Upper lobe of left lung (tissue), 6 donors: ENCODE data around the gene GGT7. TPM values are rescaled to one million over a fixed set of nuclear protein-coding genes. Genes with fewer than 3 reads are reported as not detected.

ENCODE experiments used
- ATAC-seq, 2 donors: fragments of 200-7000 bp; cut with Tn5 transposase; one replicate each; pipeline ENCODE4 v1.9.1; 2022; ENCODE audit warnings: mild to moderate bottlenecking in 2 of 2, moderate library complexity in 2 of 2; ENCODE audit not compliant: low FRiP score in 2 of 2
- DNase-seq, 2 donors: peaks; one replicate each; pipeline ENCODE4 v3.0.0-alpha.2; 2019 to 2020
- H3K27ac ChIP-seq, 4 donors: fragments of 200-600 bp; sonication (generic); one replicate each; pipeline ENCODE4 v1.5.1; 2016 to 2019
- H3K27me3 ChIP-seq, 4 donors: fragments of 200-600 bp; sonication (generic); one replicate each; pipeline ENCODE4 v1.5.1; 2017 to 2019
- H3K36me3 ChIP-seq, 4 donors: fragments of 200-600 bp; sonication (generic); one replicate each; pipeline ENCODE4 v1.5.1; 2016 to 2019
- H3K4me1 ChIP-seq, 4 donors: fragments of 200-600 bp; sonication (generic); one replicate each; pipeline ENCODE4 v1.5.1; 2018 to 2019
- H3K4me3 ChIP-seq, 4 donors: fragments of 200-600 bp; sonication (generic); one replicate each; pipeline ENCODE4 v1.5.1; 2017 to 2019; ENCODE audit warnings: mild to moderate bottlenecking in 2 of 4, moderate library complexity in 1 of 4
- H3K9me3 ChIP-seq, 4 donors: fragments of 200-600 bp; sonication (generic); one replicate each; pipeline ENCODE4 v1.5.1; 2018 to 2019
- EP300 ChIP-seq, 4 donors: sonication (generic); formaldehyde crosslinking; IDR thresholded peaks; one replicate each; pipeline ENCODE4 v1.5.1; 2017; ENCODE audit warnings: antibody characterized with exemption in 4 of 4, control low read depth in 2 of 4
- POLR2A ChIP-seq, 4 donors: fragments of 450-650 bp; IDR thresholded peaks; one replicate each; pipeline ENCODE4 v1.5.1; 2016 to 2017; ENCODE audit warnings: antibody characterized with exemption in 4 of 4, mild to moderate bottlenecking in 2 of 4
- POLR2AphosphoS5 ChIP-seq, 2 donors: sonication (generic); formaldehyde crosslinking; IDR thresholded peaks; one replicate each; pipeline ENCODE4 v1.5.1; 2017; ENCODE audit warnings: antibody characterized with exemption in 2 of 2
- WGBS, 2 donors: methylation state at CpG; one replicate each; pipeline ENCODE4 v1.1.5; 2017 to 2018; 5-methylcytosine and 5-hydroxymethylcytosine counted together
- total RNA-seq, 6 donors: library from RNA; depleted of rRNA in 4 of 6; stranded (reverse); fragments of >200 nt in 4 of 6; gene quantifications; one replicate each; pipeline versions ENCODE4 v1.1.0 to v1.2.1, GENCODE V29; 2016 to 2021
- TF ChIP-seq, protein P1 (sequence below), 6 experiments: fragments of 450-650 bp in 4 of 6; fragments of 200-600 bp in 2 of 6; sonication (generic) in 2 of 6; IDR thresholded peaks; one replicate each; pipeline ENCODE4 v1.5.1; 2016 to 2019; ENCODE audit warnings: antibody characterized with exemption in 6 of 6
- donor health status: DM: no; HTN: no; CAD: no; lungs with moderate emphysema.
- donor health status: DM: no; HTN: yes; CAD: no; lungs with severe emphysema.

GGT7 gene
- total RNA-seq, 6 donors from 2014 or later = 12.9 to 49.2 (median 25.1) TPM

DNA sequence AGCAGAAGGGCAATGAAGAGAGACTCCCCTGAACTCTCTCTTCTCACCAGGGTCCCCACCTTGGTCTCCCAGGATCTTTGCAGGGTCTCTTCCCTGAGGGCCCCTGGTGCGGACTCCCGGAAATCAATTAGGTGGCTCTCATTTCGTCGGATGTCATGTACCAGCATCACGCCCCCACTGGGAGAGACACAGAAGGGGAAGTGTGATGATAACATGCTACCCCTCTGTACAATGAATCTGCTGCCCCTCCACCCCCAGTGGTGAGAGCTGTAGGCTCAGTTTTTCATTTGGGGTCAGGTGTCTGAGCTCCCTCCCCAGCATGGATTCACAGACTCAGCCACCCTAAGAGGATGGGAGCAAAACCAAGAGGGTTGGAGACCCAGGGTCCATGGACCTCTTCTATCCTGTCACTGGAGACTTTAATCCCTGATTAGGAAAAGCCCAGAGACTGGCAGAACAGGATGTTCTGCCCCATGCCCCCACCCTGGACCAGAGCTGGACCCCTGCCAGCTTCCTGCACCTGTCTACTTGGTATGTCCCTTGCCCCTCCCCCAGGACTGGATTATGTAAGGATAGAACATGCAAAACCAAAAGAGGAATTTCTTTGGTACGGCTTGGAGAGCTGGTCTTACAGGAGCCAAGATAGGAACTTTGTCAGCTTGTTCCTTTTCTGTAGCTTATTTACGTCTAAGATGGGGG lies 11.1 kb downstream of the GGT7 start:
- Histone ChIP-seq H3K27ac (no peak overlapping the region), H3K36me3 (peaks cover 0 to 19% (median 4%) of the 10 kb centered on the region in 4 donors), H3K4me3 (no peak overlapping the region), H3K4me1 (peaks cover 0 to 7% (median 2%) of the 10 kb centered on the region in 4 donors), H3K27me3 (no peaks in the 10 kb centered on the region), H3K9me3 (no peaks in the 10 kb centered on the region)
- DNase-seq (peak in 1 of 2 donors; percentile 74), ATAC-seq (no peak)
- TF ChIP-seq POLR2AphosphoS5 (IDR thresholded peaks at IDR 0.05) = no peak
- no peak for TF ChIP-seq EP300 (IDR thresholded peaks at IDR 0.05)
- TF ChIP-seq POLR2A (IDR thresholded peaks at IDR 0.05) = no peak
- TF ChIP-seq, protein P1, sequence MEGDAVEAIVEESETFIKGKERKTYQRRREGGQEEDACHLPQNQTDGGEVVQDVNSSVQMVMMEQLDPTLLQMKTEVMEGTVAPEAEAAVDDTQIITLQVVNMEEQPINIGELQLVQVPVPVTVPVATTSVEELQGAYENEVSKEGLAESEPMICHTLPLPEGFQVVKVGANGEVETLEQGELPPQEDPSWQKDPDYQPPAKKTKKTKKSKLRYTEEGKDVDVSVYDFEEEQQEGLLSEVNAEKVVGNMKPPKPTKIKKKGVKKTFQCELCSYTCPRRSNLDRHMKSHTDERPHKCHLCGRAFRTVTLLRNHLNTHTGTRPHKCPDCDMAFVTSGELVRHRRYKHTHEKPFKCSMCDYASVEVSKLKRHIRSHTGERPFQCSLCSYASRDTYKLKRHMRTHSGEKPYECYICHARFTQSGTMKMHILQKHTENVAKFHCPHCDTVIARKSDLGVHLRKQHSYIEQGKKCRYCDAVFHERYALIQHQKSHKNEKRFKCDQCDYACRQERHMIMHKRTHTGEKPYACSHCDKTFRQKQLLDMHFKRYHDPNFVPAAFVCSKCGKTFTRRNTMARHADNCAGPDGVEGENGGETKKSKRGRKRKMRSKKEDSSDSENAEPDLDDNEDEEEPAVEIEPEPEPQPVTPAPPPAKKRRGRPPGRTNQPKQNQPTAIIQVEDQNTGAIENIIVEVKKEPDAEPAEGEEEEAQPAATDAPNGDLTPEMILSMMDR (IDR thresholded peaks at IDR 0.05) = no peak
- WGBS, 2 donors = 63 to 90% methylated on average over 7 of the region's 7 CpGs

DNA sequence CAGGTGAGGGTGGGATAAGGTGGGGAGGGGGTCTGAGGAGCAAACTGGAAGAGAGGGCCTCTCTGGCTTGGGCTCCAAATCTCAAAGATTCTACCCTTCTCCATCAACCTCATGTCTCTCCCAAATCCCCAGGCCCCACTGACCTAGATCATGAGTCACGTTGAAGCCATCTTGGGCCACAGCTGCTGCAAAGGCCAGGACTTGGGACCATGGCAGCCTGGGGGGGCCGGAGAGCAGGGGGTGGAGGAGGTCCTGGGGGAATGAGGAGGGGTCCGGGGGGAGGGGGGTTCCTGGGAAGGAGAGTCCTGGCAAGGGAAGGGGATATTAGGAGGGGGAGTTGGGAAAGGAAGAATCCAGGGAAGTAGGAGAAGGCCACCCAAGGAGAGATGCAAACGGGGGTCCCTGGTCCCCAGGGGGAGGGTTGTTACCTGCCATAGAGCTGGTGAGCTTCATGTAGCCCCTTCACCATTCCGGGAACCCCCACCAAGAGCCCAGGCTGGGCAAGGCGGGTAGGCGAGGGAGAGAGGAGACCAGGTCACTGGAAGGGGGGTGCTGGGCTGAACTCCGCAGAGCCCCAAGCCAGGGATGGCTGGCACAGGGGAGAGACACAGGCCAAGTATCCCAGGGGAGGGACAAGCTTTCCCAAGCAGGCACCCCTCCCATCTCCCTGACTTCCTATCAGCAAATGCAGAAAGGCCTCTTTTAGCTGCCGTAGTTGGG lies 12.7 kb downstream of the GGT7 start:
- WGBS, 2 donors = 85 to 88% methylated on average over 8 of the region's 9 CpGs
- Histone ChIP-seq H3K9me3 (no peaks in the 10 kb centered on the region), H3K27ac (no peak overlapping the region), H3K36me3 (peaks cover 0 to 22% (median 6%) of the 10 kb centered on the region in 4 donors), H3K4me3 (no peak overlapping the region), H3K27me3 (no peaks in the 10 kb centered on the region), H3K4me1 (peaks cover 0 to 7% (median 2%) of the 10 kb centered on the region in 4 donors)
- ATAC-seq = no peak
- DNase-seq = no peak
- TF ChIP-seq EP300 (IDR thresholded peaks at IDR 0.05) (no peak), POLR2AphosphoS5 (IDR thresholded peaks at IDR 0.05) (no peak)

DNA sequence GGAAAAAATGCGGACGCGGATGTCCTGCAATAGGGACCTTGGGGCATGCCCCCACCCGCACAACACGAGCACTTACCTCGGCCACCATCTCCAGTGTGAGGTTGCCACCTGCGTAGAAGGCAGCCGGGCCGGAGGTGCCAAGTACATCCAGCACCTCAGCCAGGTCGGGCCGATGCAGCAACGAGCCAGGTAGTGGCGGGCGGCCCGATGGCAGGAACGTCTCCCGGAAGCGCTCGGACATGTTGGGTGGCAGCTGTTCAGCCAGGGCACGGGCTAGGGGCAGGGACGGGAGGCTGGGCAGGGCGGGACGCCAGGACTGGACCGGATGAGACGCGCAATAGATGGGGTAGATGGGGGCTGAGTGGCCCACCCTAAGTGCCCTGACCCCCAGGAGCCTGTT lies 13.3 kb downstream of the GGT7 start:
- Histone ChIP-seq H3K27me3 (no peaks in the 10 kb centered on the region), H3K9me3 (no peaks in the 10 kb centered on the region), H3K36me3 (peaks cover 0 to 28% (median 7%) of the 10 kb centered on the region in 4 donors), H3K4me3 (no peak overlapping the region), H3K27ac (no peak overlapping the region), H3K4me1 (peaks cover 0 to 7% (median 2%) of the 10 kb centered on the region in 4 donors)
- DNase-seq = peak in 1 of 2 donors; percentile 83
- no peak for TF ChIP-seq POLR2A (IDR thresholded peaks at IDR 0.05)
- TF ChIP-seq POLR2AphosphoS5 (IDR thresholded peaks at IDR 0.05) = no peak
- TF ChIP-seq, protein P1 (IDR thresholded peaks at IDR 0.05) = no peak
- no peak for TF ChIP-seq EP300 (IDR thresholded peaks at IDR 0.05)
- peak in 1 of 2 donors; percentile 44 for ATAC-seq
- WGBS, 2 donors = 94 to 95% methylated on average over 26 of the region's 26 CpGs

DNA sequence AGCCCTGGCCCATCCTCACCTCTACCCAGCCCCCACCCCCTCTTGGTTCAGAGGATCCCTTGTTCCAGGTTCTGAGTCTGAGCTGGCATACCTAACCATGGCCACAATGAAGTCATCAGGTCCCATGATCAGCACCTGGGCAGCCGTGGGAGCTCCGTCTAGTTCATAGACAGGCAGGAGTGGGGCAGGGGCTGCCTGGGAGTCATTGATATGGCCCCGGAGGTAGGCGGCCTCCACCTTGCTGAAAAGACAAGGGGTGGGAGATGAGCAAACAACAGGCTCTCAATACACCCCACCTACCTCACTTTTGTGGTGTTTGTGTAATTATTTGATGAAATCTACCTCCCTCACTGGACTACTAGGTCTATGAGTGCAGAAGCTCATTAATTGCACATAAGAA lies 20.4 kb downstream of the GGT7 start:
- ATAC-seq (no peak), DNase-seq (no peak)
- Histone ChIP-seq H3K27me3 (no peaks in the 10 kb centered on the region), H3K9me3 (no peaks in the 10 kb centered on the region), H3K4me1 (no peaks in the 10 kb centered on the region), H3K27ac (no peak overlapping the region), H3K36me3 (peaks cover 8 to 46% (median 27%) of the 10 kb centered on the region in 4 donors), H3K4me3 (no peak overlapping the region)
- no peak for TF ChIP-seq POLR2AphosphoS5 (IDR thresholded peaks at IDR 0.05)
- TF ChIP-seq, protein P1 (IDR thresholded peaks at IDR 0.05) = no peak
- TF ChIP-seq POLR2A (IDR thresholded peaks at IDR 0.05) = no peak
- no peak for TF ChIP-seq EP300 (IDR thresholded peaks at IDR 0.05)
- WGBS, 2 donors = 60 to 87% methylated on average over 1 to 4 of the region's 4 CpGs

DNA sequence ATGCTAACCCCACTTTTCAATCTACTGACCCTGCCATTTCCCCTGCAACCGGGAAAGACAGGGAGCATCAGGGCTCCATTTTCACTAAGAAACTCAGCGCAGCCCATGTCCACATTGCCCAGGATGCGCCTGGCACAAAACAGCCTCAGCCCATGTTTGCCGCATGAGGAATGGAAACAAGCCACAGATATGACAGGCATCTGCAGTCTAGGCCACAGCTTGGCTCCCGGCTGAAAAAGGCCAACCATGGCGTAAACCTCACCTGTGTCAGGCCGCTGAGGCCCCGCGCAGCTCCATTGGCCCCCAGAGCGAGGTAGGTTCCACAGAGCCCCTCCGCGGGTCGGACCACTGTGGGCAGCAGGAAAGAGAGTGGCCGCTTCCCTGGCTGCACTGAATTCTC lies 21.7 kb downstream of the GGT7 start:
- WGBS, 2 donors = 95 to 99% methylated on average over 14 of the region's 14 CpGs
- H3K27me3 ChIP-seq = no peaks in the 10 kb centered on the region
- no peaks in the 10 kb centered on the region for H3K4me1 ChIP-seq
- peaks cover 8 to 39% (median 23%) of the 10 kb centered on the region in 4 donors for H3K36me3 ChIP-seq
- TF ChIP-seq EP300 (IDR thresholded peaks at IDR 0.05) (no peak), POLR2AphosphoS5 (IDR thresholded peaks at IDR 0.05) (no peak), POLR2A (IDR thresholded peaks at IDR 0.05) (no peak)
- TF ChIP-seq, protein P1 (IDR thresholded peaks at IDR 0.05) = no peak
- no peak overlapping the region for H3K27ac ChIP-seq
- no peak for ATAC-seq
- peak in 1 of 2 donors; percentile 56 for DNase-seq
- no peak overlapping the region for H3K4me3 ChIP-seq
- no peaks in the 10 kb centered on the region for H3K9me3 ChIP-seq
